ENCODE results near the gene LCA5L.

Gene LCA5L

DNA sequence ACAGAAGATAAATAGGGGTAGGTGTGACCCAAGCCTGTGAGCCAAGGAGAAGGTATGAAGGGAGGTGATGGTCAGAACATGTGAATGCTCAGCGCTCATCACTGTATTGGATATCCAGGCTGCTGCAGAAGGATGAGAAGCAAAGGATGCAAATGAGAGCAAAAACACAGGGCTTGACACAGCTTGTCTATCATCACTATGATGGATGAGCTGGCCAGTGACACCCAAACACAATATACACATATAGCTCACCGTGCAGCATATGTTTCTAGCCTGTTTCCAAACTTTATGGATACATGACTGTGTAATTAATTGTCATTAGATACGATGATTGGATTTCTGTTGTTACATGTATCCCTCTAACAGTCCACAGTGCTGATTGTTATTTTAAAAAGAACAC lies 82.8 kb downstream of the LCA5L start:
- Mint-ChIP-seq H3K9me3 (no peaks in the 10 kb centered on the region), H3K4me3 (no peak overlapping the region)
- ATAC-seq, result no peak

DNA sequence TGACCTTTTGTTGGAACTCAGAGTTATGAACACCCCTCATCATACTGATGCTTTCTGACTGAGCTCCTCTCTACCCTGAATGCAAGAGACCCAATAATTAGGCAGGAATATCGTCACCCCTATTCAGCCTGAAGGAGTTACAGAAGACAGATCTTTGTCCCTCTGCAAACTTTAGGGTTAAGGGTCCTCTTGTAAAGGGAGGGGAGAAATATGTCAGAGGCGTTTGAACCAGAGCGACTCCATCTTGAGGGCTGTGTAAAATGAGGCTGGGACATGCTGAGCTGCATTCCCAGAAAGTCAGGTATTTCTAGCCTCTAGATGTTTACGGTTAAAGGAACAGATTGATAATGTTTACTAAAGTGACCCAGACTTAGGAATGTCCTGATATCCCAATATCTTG lies 86.2 kb downstream of the LCA5L start:
- no peaks in the 10 kb centered on the region for H3K36me3 Mint-ChIP-seq
- ATAC-seq (no peak), DNase-seq (ENCODE audit: low spot score in 2 of 2) (no peak)
- no peaks in the 10 kb centered on the region for H3K4me1 Mint-ChIP-seq
- no peak overlapping the region for H3K27ac Mint-ChIP-seq
- no peak overlapping the region for H3K4me3 Mint-ChIP-seq
- no peaks in the 10 kb centered on the region for H3K9me3 Mint-ChIP-seq

More for the DNA sequence above, 82.8 kb downstream of the LCA5L start:
- no peak for DNase-seq (ENCODE audit: low spot score in 2 of 2)
- Mint-ChIP-seq H3K27ac (no peak overlapping the region), H3K36me3 (no peaks in the 10 kb centered on the region), H3K4me1 (no peaks in the 10 kb centered on the region)
